Measurements from ENCODE around the gene LY9.
"Not testable (repeated sequence)": the region's sequence is repeated elsewhere in the genome, so short reads cannot be mapped to it uniquely, and the experiment has no call there.

The LY9 gene

DNA sequence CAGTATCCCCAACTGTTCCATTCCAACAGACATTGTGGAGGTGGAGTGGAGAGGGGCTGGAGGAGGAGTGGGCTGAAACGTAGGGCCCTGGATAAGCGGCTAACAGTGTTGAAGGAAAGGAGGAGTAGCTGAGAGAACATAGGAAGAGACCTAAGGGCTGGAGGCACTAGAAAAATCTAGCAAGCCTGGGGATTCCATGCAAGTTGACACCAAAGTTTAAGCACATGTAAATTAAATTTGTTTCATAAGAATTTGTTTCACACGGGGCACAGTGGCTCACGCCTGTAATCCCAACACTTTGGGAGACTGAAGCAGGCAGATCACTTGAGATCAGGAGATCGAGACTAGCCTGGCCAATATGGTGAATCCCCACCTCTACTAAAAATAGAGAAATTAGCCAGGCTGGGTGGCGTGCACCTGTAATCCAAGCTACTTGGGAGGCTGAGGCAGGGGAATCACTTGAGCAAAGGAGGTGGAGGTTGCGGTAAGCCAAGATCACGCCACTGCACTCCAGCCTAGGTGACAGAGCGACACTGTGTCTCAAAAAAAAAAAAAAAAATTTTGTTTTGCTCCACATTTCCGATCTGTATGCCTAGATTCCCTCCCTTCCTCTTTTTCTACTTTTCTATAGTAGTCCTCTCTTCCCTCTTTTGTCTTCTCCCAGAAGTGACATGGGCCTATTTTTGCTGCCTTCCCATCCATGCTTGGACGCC, 67.2 kb downstream of the LY9 start:
- no peak for DNase-seq (ENCODE audit: low spot score)
- in situ Hi-C loops (cut with MboI; ENCODE audit: low sequenced_read_pairs, unreplicated experiment): no loop called here
- TF ChIP-seq, protein P1, sequence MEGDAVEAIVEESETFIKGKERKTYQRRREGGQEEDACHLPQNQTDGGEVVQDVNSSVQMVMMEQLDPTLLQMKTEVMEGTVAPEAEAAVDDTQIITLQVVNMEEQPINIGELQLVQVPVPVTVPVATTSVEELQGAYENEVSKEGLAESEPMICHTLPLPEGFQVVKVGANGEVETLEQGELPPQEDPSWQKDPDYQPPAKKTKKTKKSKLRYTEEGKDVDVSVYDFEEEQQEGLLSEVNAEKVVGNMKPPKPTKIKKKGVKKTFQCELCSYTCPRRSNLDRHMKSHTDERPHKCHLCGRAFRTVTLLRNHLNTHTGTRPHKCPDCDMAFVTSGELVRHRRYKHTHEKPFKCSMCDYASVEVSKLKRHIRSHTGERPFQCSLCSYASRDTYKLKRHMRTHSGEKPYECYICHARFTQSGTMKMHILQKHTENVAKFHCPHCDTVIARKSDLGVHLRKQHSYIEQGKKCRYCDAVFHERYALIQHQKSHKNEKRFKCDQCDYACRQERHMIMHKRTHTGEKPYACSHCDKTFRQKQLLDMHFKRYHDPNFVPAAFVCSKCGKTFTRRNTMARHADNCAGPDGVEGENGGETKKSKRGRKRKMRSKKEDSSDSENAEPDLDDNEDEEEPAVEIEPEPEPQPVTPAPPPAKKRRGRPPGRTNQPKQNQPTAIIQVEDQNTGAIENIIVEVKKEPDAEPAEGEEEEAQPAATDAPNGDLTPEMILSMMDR (IDR thresholded peaks at IDR 0.05; ENCODE audit: borderline replicate concordance, control extremely low read depth, extremely low read depth, insufficient read depth, missing control alignments): no peak

GRCh38 chr1:160863774-160864131, 67.8 kb downstream of the LY9 start:
- in situ Hi-C loops (cut with MboI; ENCODE audit: low sequenced_read_pairs, unreplicated experiment): no loop called here
- TF ChIP-seq, protein P1 (IDR thresholded peaks at IDR 0.05; ENCODE audit: borderline replicate concordance, control extremely low read depth, extremely low read depth, insufficient read depth, missing control alignments): no peak

GRCh38 chr1:160864173-160864572, 68.2 kb downstream of the LY9 start:
- no peak for DNase-seq (ENCODE audit: low spot score)
- TF ChIP-seq, protein P1 (IDR thresholded peaks at IDR 0.05; ENCODE audit: borderline replicate concordance, control extremely low read depth, extremely low read depth, insufficient read depth, missing control alignments): no peak
- in situ Hi-C loops (cut with MboI; ENCODE audit: low sequenced_read_pairs, unreplicated experiment): no loop called here

More at GRCh38 chr1:160863774-160864131, 67.8 kb downstream of the LY9 start:
- no peak for DNase-seq (ENCODE audit: low spot score)

DNA sequence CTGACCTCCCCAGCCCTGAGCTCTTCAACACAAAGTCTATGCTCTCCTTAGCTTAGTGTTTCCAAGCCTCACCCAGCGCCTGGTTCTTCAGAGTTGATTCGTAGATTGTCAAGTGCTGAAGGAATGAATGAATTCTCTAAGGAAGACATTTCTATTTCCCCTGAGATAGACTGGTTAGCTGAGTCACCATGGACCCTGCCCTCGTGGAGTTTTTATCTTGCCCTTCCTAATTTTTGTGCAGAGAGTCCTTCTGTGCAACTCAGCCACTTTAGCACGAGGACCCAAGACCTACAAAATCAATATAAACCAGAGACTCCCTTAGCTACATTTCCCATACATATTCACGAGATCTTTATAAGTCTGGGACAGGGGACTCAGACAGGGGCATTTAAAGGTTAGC, 69.4 kb downstream of the LY9 start:
- TF ChIP-seq, protein P1 (IDR thresholded peaks at IDR 0.05; ENCODE audit: borderline replicate concordance, control extremely low read depth, extremely low read depth, insufficient read depth, missing control alignments): no peak
- DNase-seq (ENCODE audit: low spot score): no peak
- in situ Hi-C loops (cut with MboI; ENCODE audit: low sequenced_read_pairs, unreplicated experiment): no loop called here

DNA sequence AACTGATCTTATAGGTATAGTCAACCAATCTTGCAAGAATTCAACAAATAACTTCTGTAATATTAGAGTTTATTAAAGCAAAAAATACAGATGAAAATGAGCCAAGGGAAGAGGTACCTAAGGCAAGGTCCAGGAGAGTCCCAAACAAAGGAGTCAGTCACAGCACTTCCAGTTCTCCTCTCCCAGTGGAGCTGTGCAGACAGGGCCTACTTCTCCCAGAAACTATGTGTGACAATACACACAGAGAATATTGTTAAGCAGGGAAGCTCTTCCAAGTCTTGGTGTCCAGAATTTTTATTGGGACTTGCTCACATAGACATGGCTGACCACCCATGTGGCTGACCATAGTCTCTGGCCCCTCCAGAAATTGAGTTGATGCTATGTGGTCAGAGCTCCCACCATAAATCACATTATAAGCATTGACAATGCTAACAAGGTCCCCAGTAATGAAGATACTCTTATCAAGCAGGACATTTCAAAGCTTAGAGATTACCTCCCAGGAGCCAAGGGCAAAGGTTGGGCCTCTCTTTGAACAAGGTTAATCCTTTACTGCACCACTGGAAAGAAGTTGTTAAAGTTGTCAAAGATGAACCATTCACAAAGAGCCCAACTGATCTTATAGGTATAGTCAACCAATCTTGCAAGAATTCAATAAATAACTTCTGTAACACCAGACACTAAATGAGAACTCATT, 70.2 kb downstream of the LY9 start:
- in situ Hi-C loops (cut with MboI; ENCODE audit: low sequenced_read_pairs, unreplicated experiment): no loop called here
- DNase-seq (ENCODE audit: low spot score): no peak
- TF ChIP-seq, protein P1 (IDR thresholded peaks at IDR 0.05; ENCODE audit: borderline replicate concordance, control extremely low read depth, extremely low read depth, insufficient read depth, missing control alignments): no peak

DNA sequence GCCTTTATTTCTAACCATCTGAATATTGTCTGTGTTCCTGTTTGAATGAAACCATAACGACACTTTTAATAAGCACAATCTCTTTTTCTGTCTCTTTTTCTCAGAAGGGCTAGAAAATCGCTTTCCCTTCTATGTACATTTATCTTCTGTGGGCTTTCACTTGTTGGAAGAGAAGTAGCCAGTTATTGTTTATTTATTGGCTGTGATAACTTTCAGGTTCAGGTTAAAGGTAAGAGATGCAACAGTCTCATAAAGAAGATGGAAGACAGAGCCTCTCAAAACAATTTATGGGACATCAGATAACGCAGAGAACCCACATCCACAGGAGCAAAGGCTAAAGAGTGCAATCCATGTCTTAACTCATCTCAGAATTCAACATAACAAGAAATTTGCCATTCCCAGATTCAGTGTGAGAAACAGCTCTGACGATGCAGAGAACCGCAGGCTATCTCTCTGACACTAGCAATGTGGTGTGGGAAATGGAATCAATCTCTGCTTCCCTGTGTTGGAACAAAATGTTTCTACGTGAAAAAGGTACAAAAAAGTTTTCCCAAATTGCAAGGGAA, 70.8 kb downstream of the LY9 start:
- TF ChIP-seq, protein P1 (IDR thresholded peaks at IDR 0.05; ENCODE audit: borderline replicate concordance, control extremely low read depth, extremely low read depth, insufficient read depth, missing control alignments): no peak
- in situ Hi-C loops (cut with MboI; ENCODE audit: low sequenced_read_pairs, unreplicated experiment): no loop called here
- no peak for DNase-seq (ENCODE audit: low spot score)

GRCh38 chr1:160867651-160868050, 71.7 kb downstream of the LY9 start:
- DNase-seq (ENCODE audit: low spot score); in situ Hi-C loops (cut with MboI; ENCODE audit: low sequenced_read_pairs, unreplicated experiment): not testable (repeated sequence)
